Nephron (organoid): ENCODE data around the gene AMBRA1.
A peak's percentile ranks its signal among the peaks of the same experiment; 100 is the strongest.

Source experiments
- H3K27ac Mint-ChIP-seq, 3 experiments: 2 replicates each; pipeline ENCODE4 v1.8.0; 2020; ENCODE audit warnings: mixed read lengths in 3 of 3, mild to moderate bottlenecking in 2 of 3, moderate library complexity in 1 of 3
- H3K27me3 Mint-ChIP-seq: 2 replicates; pipeline ENCODE4 v1.8.0; 2021; ENCODE audit warnings: low read depth, mild to moderate bottlenecking, moderate library complexity, mixed read lengths
- H3K36me3 Mint-ChIP-seq: 2 replicates; pipeline ENCODE4 v1.8.0; 2020; ENCODE audit warnings: low read depth, mixed read lengths
- H3K4me1 Mint-ChIP-seq: 2 replicates; pipeline ENCODE4 v1.8.0; 2020; ENCODE audit warnings: mixed read lengths
- H3K4me3 Mint-ChIP-seq, 3 experiments: 2 replicates each; pipeline ENCODE4 v1.8.0; 2020; ENCODE audit warnings: mild to moderate bottlenecking in 3 of 3, mixed read lengths in 3 of 3, moderate library complexity in 2 of 3
- H3K9me3 Mint-ChIP-seq: 2 replicates; pipeline ENCODE4 v1.8.0; 2020; ENCODE audit warnings: mixed read lengths
- CTCF ChIP-seq, 3 experiments: fragments of 200-600 bp; sonication (generic); IDR thresholded peaks; one replicate each; pipeline ENCODE4 v1.5.0; 2021; ENCODE audit warnings: antibody characterized with exemption in 3 of 3; ENCODE audit not compliant: unreplicated experiment in 3 of 3

Gene AMBRA1

DNA sequence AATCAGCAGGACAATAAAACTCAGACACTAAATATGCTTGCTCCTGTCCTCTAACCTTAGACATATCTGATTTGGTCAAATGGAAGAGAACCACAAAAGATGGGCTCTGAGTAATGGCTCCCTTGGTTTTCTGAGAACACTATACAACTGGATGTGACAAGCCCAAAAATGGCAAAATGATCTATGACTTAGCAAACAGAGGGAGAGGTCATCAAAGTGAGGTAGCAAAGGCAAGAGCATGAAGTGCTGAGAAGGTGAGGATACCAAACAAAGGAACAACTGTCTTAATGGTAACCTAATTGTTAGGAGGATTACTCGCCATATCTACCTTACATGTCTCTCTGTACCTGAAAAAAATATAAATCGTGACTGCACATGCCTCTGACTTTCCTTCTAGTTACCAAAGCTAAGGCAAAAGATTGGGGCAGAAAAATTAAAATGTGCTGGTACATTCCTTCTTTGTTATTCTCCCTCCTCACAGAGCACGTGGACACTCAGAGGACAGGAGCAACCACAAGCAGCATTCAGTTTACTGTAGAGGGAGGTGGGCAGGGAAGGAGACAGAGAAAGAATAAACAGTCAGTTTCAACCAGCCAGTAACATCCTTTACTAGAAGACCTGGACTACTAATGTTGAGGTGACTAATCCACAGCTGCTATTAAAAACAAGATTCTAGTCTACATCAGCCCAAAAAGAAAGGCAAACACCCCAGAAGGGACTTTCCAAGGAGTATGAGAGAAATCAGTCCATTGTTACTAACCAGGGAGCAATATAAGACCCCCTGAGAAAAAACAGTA lies 88.8 kb downstream of the AMBRA1 start:
- Mint-ChIP-seq H3K9me3 (no peaks in the 10 kb centered on the region), H3K36me3 (peaks cover 38% of the 10 kb centered on the region), H3K27ac (peak overlapping the region in 1 of 3 experiments; percentile 20), H3K4me3 (no peak overlapping the region), H3K4me1 (peaks cover 8% of the 10 kb centered on the region), H3K27me3 (no peaks in the 10 kb centered on the region)
- no peak for TF ChIP-seq CTCF (IDR thresholded peaks at IDR 0.05; ENCODE audit: unreplicated experiment in 3 of 3)

- H3K27me3 Mint-ChIP-seq = no peaks in the 10 kb centered on the region
- no peak for TF ChIP-seq CTCF (IDR thresholded peaks at IDR 0.05; ENCODE audit: unreplicated experiment in 3 of 3)
- no peak overlapping the region for H3K4me3 Mint-ChIP-seq
- H3K27ac Mint-ChIP-seq = no peak overlapping the region
- peaks cover 42% of the 10 kb centered on the region for H3K4me1 Mint-ChIP-seq
- H3K9me3 Mint-ChIP-seq = no peaks in the 10 kb centered on the region
- peaks cover 16% of the 10 kb centered on the region for H3K36me3 Mint-ChIP-seq
These were observed 94.0 kb downstream of the AMBRA1 start for GRCh38 chr11:46499821-46500220.

- Mint-ChIP-seq H3K4me3 (no peak overlapping the region), H3K4me1 (peaks cover 51% of the 10 kb centered on the region), H3K9me3 (no peaks in the 10 kb centered on the region), H3K27ac (peak overlapping the region in 1 of 3 experiments; percentile 26), H3K36me3 (peaks cover 13% of the 10 kb centered on the region), H3K27me3 (no peaks in the 10 kb centered on the region)
- no peak for TF ChIP-seq CTCF (IDR thresholded peaks at IDR 0.05; ENCODE audit: unreplicated experiment in 3 of 3)
These were observed 94.9 kb downstream of the AMBRA1 start for GRCh38 chr11:46498968-46499367.

- Mint-ChIP-seq H3K4me3 (no peak overlapping the region), H3K4me1 (peaks cover 58% of the 10 kb centered on the region), H3K27me3 (no peaks in the 10 kb centered on the region)
These were observed 95.6 kb downstream of the AMBRA1 start for GRCh38 chr11:46498179-46498578.

GRCh38 chr11:46497498-46497897 lies 96.3 kb downstream of the AMBRA1 start:
- Mint-ChIP-seq H3K4me1 (peaks cover 61% of the 10 kb centered on the region), H3K36me3 (peaks cover 16% of the 10 kb centered on the region), H3K27me3 (no peaks in the 10 kb centered on the region), H3K27ac (peak overlapping the region in 2 of 3 experiments; percentile 13 to 40), H3K4me3 (no peak overlapping the region), H3K9me3 (no peaks in the 10 kb centered on the region)
- no peak for TF ChIP-seq CTCF (IDR thresholded peaks at IDR 0.05; ENCODE audit: unreplicated experiment in 3 of 3)

More at GRCh38 chr11:46498179-46498578, 95.6 kb downstream of the AMBRA1 start:
- TF ChIP-seq CTCF (IDR thresholded peaks at IDR 0.05; ENCODE audit: unreplicated experiment in 3 of 3) = no peak
- H3K9me3 Mint-ChIP-seq = no peaks in the 10 kb centered on the region
- peak overlapping the region; percentile 9 to 53 (median 40) for H3K27ac Mint-ChIP-seq
- peaks cover 19% of the 10 kb centered on the region for H3K36me3 Mint-ChIP-seq

- Mint-ChIP-seq H3K36me3 (peaks cover 22% of the 10 kb centered on the region), H3K4me1 (peaks cover 76% of the 10 kb centered on the region), H3K27me3 (no peaks in the 10 kb centered on the region), H3K4me3 (peak overlapping the region in 1 of 3 experiments; percentile 10), H3K27ac (peak overlapping the region; percentile 63 to 83 (median 68)), H3K9me3 (no peaks in the 10 kb centered on the region)
- no peak for TF ChIP-seq CTCF (IDR thresholded peaks at IDR 0.05; ENCODE audit: unreplicated experiment in 3 of 3)
These were observed 100.0 kb downstream of the AMBRA1 start for GRCh38 chr11:46493791-46494190.
